Loucy (cell line): Measurements from ENCODE around the gene PLEKHA7.

Source experiments
- H2AFZ ChIP-seq: fragments of 200-600 bp; sonication (generic); 2 replicates; pipeline ENCODE4 v1.6.0; 2016; ENCODE audit warnings: antibody characterized with exemption, mild to moderate bottlenecking, low read length, moderate library complexity
- H3F3A ChIP-seq: fragments of 200-600 bp; 2 replicates; pipeline ENCODE4 v1.6.0; 2016; ENCODE audit warnings: antibody characterized with exemption, low read depth, mild to moderate bottlenecking
- H3K27me3 ChIP-seq: fragments of 200-600 bp; sonication (generic); 2 replicates; pipeline ENCODE4 v1.6.1; 2014; ENCODE audit warnings: low read length, mild to moderate bottlenecking; ENCODE audit not compliant: insufficient read depth, poor library complexity, severe bottlenecking
- H3K36me3 ChIP-seq: fragments of 200-600 bp; sonication (generic); 2 replicates; pipeline ENCODE4 v1.6.1; 2016; ENCODE audit warnings: low read length; ENCODE audit not compliant: insufficient read depth
- H3K4me1 ChIP-seq: fragments of 200-600 bp; sonication (generic); 2 replicates; pipeline ENCODE4 v1.5.1; 2014; ENCODE audit warnings: low read length, mild to moderate bottlenecking; ENCODE audit not compliant: insufficient read depth, poor library complexity, severe bottlenecking
- H3K4me2 ChIP-seq: fragments of 200-600 bp; sonication (generic); 2 replicates; pipeline ENCODE4 v1.6.0; 2014; ENCODE audit warnings: antibody characterized with exemption, low read length, low read depth, mild to moderate bottlenecking; ENCODE audit not compliant: poor library complexity, severe bottlenecking
- H3K4me3 ChIP-seq: fragments of 200-600 bp; sonication (generic); 2 replicates; pipeline ENCODE4 v1.5.1; 2014; ENCODE audit warnings: low read length, mild to moderate bottlenecking, mixed read lengths; ENCODE audit not compliant: poor library complexity, severe bottlenecking
- H3K79me2 ChIP-seq: fragments of 200-600 bp; sonication (generic); 2 replicates; pipeline ENCODE4 v1.6.1; 2014; ENCODE audit warnings: low read length; ENCODE audit not compliant: insufficient read depth
- H3K9ac ChIP-seq: fragments of 200-600 bp; sonication (generic); 2 replicates; pipeline ENCODE4 v1.6.0; 2014; ENCODE audit warnings: mild to moderate bottlenecking, low read depth, low read length, moderate library complexity; ENCODE audit not compliant: poor library complexity, severe bottlenecking
- H3K9me2 ChIP-seq: fragments of 200-600 bp; sonication (generic); replicated peaks from 2 replicates; pipeline ENCODE4 v1.6.1; 2016; ENCODE audit warnings: low read depth, low read length, mixed read lengths
- H3K9me3 ChIP-seq: fragments of 200-600 bp; sonication (generic); 2 replicates; pipeline ENCODE4 v1.6.1; 2014; ENCODE audit warnings: mild to moderate bottlenecking, antibody characterized with exemption, low read length, low read depth; ENCODE audit not compliant: insufficient read depth
- H4K20me1 ChIP-seq: fragments of 200-600 bp; sonication (generic); 2 replicates; pipeline ENCODE4 v1.6.0; 2014; ENCODE audit warnings: antibody characterized with exemption, low read length, mild to moderate bottlenecking; ENCODE audit not compliant: insufficient read depth, poor library complexity, severe bottlenecking
- EZH2phosphoT487 ChIP-seq: fragments of 200-600 bp; IDR thresholded peaks from 2 replicates; pipeline ENCODE4 v1.6.1; 2018; ENCODE audit warnings: antibody characterized with exemption, mild to moderate bottlenecking, moderate library complexity, borderline replicate concordance
- TF ChIP-seq, protein P1 (sequence below): fragments of 200-600 bp; sonication (generic); conservative IDR thresholded peaks from 2 replicates; pipeline ENCODE4 v1.5.1; 2014; ENCODE audit warnings: mild to moderate bottlenecking, antibody characterized with exemption, low read length

The PLEKHA7 gene

DNA sequence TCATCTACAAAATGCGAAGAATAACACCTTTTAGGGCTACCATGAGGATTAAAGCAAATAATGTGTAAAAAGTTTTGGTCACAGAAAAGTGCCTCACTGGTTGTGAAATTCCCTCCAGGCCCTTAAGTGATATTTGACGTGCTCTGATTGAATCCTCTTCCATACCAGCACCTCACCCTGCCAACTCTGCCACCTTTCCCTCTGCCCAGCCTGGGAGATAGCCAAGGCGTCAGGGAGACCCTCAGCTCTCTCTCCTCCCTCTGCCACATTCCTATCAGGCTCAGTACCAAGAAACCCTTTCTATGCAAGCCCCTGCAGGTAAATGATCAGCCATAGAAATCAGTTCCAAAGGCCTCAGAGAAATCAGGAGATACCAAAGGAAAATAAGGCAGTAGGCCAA, 21.4 kb downstream of the PLEKHA7 start:
- no peaks in the 10 kb centered on the region for H4K20me1 ChIP-seq
- H3K9me3 ChIP-seq, result no peaks in the 10 kb centered on the region
- no peak overlapping the region for H3K4me3 ChIP-seq
- H3K4me1 ChIP-seq, result peaks cover 20% of the 10 kb centered on the region
- no peak overlapping the region for H3K9ac ChIP-seq
- no peaks in the 10 kb centered on the region for H3K9me2 ChIP-seq
- no peaks in the 10 kb centered on the region for H3K36me3 ChIP-seq
- H2AFZ ChIP-seq, result no peak overlapping the region
- H3F3A ChIP-seq, result no peaks in the 10 kb centered on the region
- H3K79me2 ChIP-seq, result peaks cover 5% of the 10 kb centered on the region; the same call in 1 of the 2 replicates
- H3K4me2 ChIP-seq, result no peak overlapping the region
- no peak for TF ChIP-seq EZH2phosphoT487
- TF ChIP-seq, protein P1, sequence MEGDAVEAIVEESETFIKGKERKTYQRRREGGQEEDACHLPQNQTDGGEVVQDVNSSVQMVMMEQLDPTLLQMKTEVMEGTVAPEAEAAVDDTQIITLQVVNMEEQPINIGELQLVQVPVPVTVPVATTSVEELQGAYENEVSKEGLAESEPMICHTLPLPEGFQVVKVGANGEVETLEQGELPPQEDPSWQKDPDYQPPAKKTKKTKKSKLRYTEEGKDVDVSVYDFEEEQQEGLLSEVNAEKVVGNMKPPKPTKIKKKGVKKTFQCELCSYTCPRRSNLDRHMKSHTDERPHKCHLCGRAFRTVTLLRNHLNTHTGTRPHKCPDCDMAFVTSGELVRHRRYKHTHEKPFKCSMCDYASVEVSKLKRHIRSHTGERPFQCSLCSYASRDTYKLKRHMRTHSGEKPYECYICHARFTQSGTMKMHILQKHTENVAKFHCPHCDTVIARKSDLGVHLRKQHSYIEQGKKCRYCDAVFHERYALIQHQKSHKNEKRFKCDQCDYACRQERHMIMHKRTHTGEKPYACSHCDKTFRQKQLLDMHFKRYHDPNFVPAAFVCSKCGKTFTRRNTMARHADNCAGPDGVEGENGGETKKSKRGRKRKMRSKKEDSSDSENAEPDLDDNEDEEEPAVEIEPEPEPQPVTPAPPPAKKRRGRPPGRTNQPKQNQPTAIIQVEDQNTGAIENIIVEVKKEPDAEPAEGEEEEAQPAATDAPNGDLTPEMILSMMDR, result no peak
- H3K27me3 ChIP-seq, result no peaks in the 10 kb centered on the region

DNA sequence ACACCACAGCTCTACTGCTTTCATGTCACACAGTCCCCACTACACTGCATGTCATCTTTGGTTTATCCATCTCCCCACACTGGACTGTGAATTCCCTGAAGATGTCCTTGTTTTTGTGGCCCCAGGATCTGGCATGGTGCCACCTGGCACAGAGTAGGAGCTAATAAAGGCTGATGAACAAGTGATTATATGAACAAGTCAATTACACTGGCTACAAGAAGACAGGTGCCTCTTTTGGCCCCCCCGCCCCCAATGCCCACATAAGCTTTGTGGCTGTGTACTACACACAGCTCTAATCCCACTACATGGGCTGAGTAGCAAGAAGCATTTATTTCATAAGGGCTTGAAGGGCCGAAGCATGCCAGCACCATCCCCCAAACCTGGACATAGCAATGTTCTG, 24.7 kb downstream of the PLEKHA7 start:
- peaks cover 13% of the 10 kb centered on the region; the same call in 1 of the 2 replicates for H3K79me2 ChIP-seq
- no peak overlapping the region for H2AFZ ChIP-seq
- no peaks in the 10 kb centered on the region for H3K9me3 ChIP-seq
- TF ChIP-seq, protein P1, result no peak
- no peak for TF ChIP-seq EZH2phosphoT487
- no peaks in the 10 kb centered on the region for H3K9me2 ChIP-seq
- peaks cover 31% of the 10 kb centered on the region for H3K4me1 ChIP-seq
- H3K36me3 ChIP-seq, result no peaks in the 10 kb centered on the region
- H3K4me2 ChIP-seq, result no peak overlapping the region
- no peaks in the 10 kb centered on the region for H4K20me1 ChIP-seq
- H3K9ac ChIP-seq, result no peak overlapping the region
- no peak overlapping the region for H3K4me3 ChIP-seq
- H3K27me3 ChIP-seq, result no peaks in the 10 kb centered on the region
- H3F3A ChIP-seq, result no peaks in the 10 kb centered on the region

- H3K9me2 ChIP-seq, result no peaks in the 10 kb centered on the region
- no peak for TF ChIP-seq EZH2phosphoT487
- TF ChIP-seq, protein P1, result no peak
- peaks cover 25% of the 10 kb centered on the region for H3K4me1 ChIP-seq
- no peaks in the 10 kb centered on the region for H3K27me3 ChIP-seq
- H3K4me2 ChIP-seq, result peak overlapping the region; percentile 71
- no peaks in the 10 kb centered on the region for H3K9me3 ChIP-seq
- H3K36me3 ChIP-seq, result no peaks in the 10 kb centered on the region
- H4K20me1 ChIP-seq, result no peaks in the 10 kb centered on the region
- no peak overlapping the region for H3K4me3 ChIP-seq
- peaks cover 13% of the 10 kb centered on the region; the same call in 1 of the 2 replicates for H3K79me2 ChIP-seq
- H2AFZ ChIP-seq, result no peak overlapping the region
- H3K9ac ChIP-seq, result no peak overlapping the region
- no peaks in the 10 kb centered on the region for H3F3A ChIP-seq
Measured at GRCh38 chr11:16987205-16987568, 27.0 kb downstream of the PLEKHA7 start.
